GM13976 (cell line): ENCODE measurements around the gene PASK.

Source experiments
- DNase-seq: peaks from one replicate; pipeline ENCODE4 v3.0.0; 2012; ENCODE audit warnings: low spot score
- in situ Hi-C: fragments of 300-500 bp; cut with MboI; formaldehyde crosslinking; loops from one replicate; pipeline ENCODE4 v1.12.0; 2022; ENCODE audit warnings: low sequenced_read_pairs, mixed read lengths, inconsistent platforms; ENCODE audit not compliant: unreplicated experiment
- TF ChIP-seq, protein P1 (sequence below): IDR thresholded peaks from 2 replicates; pipeline ENCODE4 v1.5.1; 2012; ENCODE audit warnings: borderline replicate concordance, mild to moderate bottlenecking; ENCODE audit not compliant: insufficient read depth; ENCODE audit errors: extremely low read depth, missing control alignments, control extremely low read depth

Gene PASK

GRCh38 chr2:241088791-241089732 lies 60.2 kb downstream of the PASK start:
- TF ChIP-seq, protein P1, sequence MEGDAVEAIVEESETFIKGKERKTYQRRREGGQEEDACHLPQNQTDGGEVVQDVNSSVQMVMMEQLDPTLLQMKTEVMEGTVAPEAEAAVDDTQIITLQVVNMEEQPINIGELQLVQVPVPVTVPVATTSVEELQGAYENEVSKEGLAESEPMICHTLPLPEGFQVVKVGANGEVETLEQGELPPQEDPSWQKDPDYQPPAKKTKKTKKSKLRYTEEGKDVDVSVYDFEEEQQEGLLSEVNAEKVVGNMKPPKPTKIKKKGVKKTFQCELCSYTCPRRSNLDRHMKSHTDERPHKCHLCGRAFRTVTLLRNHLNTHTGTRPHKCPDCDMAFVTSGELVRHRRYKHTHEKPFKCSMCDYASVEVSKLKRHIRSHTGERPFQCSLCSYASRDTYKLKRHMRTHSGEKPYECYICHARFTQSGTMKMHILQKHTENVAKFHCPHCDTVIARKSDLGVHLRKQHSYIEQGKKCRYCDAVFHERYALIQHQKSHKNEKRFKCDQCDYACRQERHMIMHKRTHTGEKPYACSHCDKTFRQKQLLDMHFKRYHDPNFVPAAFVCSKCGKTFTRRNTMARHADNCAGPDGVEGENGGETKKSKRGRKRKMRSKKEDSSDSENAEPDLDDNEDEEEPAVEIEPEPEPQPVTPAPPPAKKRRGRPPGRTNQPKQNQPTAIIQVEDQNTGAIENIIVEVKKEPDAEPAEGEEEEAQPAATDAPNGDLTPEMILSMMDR = no peak
- in situ Hi-C loops = no loop called here
- DNase-seq = no peak

DNA sequence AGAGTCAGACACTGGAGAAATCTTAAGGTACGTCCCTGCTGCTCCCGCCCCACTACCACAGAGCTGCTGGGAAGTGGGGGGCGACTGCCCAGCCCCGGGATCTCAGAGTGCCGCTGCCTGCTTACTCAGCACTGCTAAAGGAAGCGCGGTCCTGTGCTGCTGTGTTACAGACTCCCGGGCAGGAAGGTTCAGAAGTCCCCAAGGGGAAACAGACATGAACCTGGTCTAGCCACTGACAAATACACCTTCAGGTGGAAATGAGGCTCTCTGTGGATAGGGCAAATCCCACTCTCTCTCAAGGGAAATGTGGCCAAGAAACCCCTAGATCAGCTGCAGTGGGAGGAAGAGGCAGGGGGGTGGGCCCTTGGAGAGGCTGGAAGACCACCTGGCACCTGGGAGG lies 60.9 kb downstream of the PASK start:
- peak; percentile 61 for DNase-seq
- TF ChIP-seq, protein P1 = no peak
- in situ Hi-C loops = no loop called here

- in situ Hi-C loops = no loop called here
- peak; percentile 76 for DNase-seq
- TF ChIP-seq, protein P1 = no peak
Measured at GRCh38 chr2:241087420-241088268, 61.6 kb downstream of the PASK start.

- TF ChIP-seq, protein P1 = no peak
- in situ Hi-C loops = no loop called here
- no peak for DNase-seq
Measured at GRCh38 chr2:241084856-241085444, 64.3 kb downstream of the PASK start.

GRCh38 chr2:241083091-241083415 lies 66.2 kb downstream of the PASK start:
- DNase-seq = no peak
- in situ Hi-C loops = no loop called here
- TF ChIP-seq, protein P1 = no peak

DNA sequence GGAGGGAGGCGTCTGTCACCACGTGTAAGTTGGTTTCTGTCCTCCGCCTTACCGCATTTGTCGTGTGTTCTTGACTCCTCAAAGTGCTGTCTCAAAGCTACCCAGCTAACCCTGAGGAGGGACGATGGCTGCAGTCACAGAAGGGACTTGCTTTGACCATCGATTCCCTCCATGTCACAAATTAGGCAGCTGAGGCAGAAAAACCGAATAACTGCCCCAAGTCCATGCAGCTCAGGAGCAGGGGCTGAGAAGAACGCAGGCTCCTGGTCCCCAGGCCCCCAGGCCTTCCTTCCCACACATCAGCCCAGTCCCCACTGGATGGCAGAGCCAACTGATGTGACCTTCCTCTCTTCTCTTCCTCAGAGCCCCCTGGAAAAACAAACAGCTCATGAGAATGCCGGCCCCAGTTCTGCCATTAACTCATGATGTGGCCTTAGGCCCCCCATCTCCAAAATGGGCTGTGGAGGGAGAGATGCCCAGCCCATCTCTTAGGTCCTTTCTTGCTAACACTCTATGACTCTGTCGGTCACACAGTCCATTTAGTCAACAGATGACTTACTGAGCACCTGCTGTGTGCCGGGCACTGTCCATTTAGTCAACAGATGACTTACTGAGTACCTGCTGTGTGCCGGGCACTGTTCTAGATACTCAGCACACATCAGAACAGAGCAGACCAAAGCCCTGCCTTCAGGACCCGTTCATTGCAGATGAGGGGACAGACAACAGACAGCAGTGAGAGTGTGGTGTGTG lies 66.8 kb downstream of the PASK start:
- DNase-seq = no peak
- in situ Hi-C loops = no loop called here
- TF ChIP-seq, protein P1 = no peak
